NCI-H2029 treated with DMSO at 0.1 percent for 48 hours (cell line): ENCODE data around the gene TBK1.

ENCODE experiments used
- DNase-seq: peaks from one replicate; lab custom pipeline; 2025; lab: John Stamatoyannopoulos, UW

The TBK1 gene

DNA sequence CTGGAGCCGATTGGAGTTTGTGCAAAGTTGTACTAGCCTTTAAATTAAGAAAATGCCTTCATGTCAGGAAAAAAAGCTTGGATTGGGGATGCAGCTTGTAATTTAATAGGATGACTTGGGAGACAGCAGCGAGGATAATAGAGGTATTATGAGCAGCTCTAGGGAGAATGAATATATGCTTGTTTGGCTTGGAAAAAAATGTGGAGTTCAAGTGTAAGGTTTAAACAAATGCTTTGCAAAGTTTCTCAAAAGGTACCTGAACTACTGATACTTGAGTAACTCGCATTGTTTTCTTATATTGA, 93.1 kb downstream of the TBK1 start:
- no peak for DNase-seq

DNA sequence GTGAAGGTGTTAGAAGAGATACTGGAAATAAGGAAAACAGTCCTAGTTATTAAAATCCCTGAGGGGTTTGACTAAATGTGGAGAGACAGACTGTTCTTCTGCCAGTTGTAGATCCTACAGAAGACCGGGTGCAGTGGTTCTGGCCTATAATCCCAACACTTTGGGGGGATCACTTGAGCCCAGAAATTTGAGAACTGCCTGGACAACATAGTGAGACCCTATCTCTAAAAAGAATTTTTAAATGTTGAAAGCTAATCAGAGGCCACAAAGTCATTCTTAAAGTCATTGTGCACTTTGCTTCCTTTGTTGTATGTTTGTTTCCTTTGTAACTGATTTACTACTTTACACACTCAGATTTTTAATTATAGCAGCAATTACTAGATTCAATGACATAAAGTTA, 97.2 kb downstream of the TBK1 start:
- DNase-seq, result no peak

DNA sequence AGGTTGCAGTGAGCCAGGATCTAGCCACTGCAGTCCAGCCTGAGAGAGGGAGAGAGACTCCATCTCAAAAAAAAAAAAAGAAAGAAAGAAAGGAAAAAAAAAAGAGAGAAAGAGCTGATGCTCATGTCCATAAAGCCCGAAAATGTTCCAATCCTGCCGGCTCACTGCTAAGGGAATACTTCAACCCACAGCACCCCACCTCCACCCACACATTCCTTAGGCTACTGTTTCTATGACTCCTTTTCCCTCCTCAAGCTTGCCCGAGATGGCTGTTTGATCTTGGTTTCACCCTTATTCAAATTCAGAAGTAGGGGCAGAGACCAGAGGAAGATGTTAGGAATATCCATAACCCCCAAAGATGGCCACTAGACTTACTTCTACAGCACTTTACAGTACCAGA, 98.8 kb downstream of the TBK1 start:
- no peak for DNase-seq

DNA sequence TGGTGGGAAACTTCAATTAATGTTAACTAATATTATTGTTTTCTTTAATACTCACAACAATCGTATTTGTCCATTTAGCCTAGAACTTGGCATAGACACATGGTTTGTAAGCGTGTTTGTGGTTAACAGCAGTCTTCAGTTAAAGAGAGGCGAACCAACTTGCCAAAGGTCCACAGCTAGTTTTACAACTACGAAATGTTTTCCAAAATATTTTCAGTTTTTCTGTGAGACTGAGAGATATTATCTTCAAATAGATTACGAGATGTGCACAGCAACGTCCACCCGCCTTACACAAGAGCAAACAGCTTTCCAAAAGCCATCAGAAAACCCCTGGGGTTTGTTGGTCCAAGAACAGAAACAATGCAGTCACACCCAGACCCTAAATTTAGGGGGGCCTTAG, 99.8 kb downstream of the TBK1 start:
- no peak for DNase-seq
